Measurements from ENCODE around the gene R3HCC1L. TPM values are rescaled to one million over a fixed set of nuclear protein-coding genes. Genes with fewer than 3 reads are reported as not detected.
A peak's percentile ranks its signal among the peaks of the same experiment; 100 is the strongest.

The R3HCC1L gene
- total RNA-seq, 1 experiment from 2014 or later: 30.6 TPM

- DNase-seq: no peak
- Histone ChIP-seq H3K4me3 (no peak overlapping the region), H3K27me3 (no peaks in the 10 kb centered on the region), H3K27ac (peak overlapping the region; percentile 65), H3K36me3 (no peaks in the 10 kb centered on the region), H3K9me3 (replicated peaks) (no peaks in the 10 kb centered on the region), H3K4me1 (peaks cover 32% of the 10 kb centered on the region)
Measured at GRCh38 chr10:98270073-98270740, 135.8 kb downstream of the R3HCC1L start.

DNA sequence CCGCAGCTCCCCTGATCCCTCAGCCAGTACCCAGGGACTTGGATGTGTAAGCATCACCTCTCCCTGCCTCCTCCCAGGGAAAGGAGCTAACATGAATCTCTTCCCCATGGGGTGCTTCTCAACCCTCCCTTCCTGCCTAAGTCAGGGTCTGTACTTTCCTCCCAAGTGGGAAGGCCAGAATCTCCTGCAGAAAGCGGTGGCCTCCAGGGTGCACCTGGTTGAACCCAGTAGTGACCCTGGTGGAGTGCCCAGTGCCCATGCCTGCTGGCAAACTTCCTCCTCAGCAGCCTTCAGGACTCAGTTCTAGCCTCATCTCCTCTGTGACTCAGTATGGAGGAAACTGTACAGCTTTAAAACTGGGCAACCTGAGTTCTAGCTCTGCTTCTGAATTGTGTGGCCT lies 136.3 kb downstream of the R3HCC1L start:
- Histone ChIP-seq H3K36me3 (no peaks in the 10 kb centered on the region), H3K9me3 (replicated peaks) (no peaks in the 10 kb centered on the region), H3K27ac (no peak overlapping the region), H3K4me1 (peaks cover 27% of the 10 kb centered on the region), H3K27me3 (no peaks in the 10 kb centered on the region), H3K4me3 (no peak overlapping the region)
- no peak for DNase-seq

DNA sequence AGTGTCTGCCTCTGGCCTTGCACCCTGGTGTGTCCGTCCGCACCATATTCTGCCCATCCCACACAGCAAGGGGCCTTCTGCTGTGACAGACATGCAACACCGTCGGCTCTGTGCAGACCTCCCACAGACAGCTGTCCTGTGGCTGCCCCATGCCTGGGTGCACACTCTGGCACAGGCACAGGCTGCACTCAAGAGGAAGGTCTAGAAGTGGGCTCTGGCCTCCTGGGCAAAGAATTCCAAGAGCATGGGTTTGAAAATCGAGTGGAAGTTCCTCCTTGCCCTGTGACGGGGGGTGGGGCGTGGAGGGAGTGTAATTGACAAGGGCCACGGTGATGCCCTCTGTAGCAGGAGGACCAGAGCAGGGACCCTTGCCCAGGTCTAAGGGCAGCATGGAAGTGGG lies 137.8 kb downstream of the R3HCC1L start:
- Histone ChIP-seq H3K36me3 (no peaks in the 10 kb centered on the region), H3K9me3 (replicated peaks) (no peaks in the 10 kb centered on the region), H3K4me3 (no peak overlapping the region), H3K4me1 (peaks cover 16% of the 10 kb centered on the region), H3K27me3 (no peaks in the 10 kb centered on the region), H3K27ac (no peak overlapping the region)
- DNase-seq: no peak

- Histone ChIP-seq H3K27ac (no peak overlapping the region), H3K4me1 (peaks cover 16% of the 10 kb centered on the region), H3K4me3 (no peak overlapping the region), H3K27me3 (no peaks in the 10 kb centered on the region), H3K36me3 (no peaks in the 10 kb centered on the region), H3K9me3 (replicated peaks) (no peaks in the 10 kb centered on the region)
- no peak for DNase-seq
Measured at GRCh38 chr10:98272656-98273055, 138.2 kb downstream of the R3HCC1L start.

DNA sequence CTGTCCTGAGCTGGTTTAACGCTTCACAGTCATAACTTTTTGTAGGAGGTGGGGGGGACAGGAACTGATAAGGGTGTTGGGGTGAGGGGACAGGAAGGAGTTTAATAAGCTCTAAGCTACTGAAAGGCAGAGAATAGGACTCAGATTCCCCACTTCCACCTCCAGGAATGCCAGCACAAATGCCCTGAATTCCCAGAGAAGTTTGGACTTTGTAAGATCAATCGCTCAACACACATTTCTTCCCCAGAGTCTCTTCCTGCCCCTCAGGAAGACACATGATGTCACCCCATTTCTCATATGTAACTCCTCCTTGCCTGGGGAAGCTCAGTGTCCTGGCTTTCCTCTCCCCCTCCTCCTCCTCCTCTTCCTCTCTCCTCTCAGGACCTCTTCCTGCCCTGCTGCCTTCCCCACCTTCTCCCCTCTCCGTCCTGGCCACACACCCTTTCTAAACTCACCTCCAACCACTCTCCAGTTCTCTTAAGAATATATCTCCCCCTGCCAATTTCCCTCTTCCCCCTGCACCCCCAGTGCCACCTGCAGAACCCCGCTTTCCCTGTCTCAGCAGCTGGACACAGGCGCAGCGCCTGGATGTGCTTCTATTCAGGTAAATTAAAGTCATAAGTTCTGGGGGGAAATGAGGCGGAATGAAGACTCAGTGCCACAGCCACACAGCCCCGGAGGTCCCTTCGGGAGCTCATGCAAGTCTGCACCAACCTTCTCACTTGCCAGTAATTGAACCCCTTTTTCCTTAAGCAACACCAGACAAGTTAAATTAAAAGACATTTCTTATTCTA lies 138.8 kb downstream of the R3HCC1L start:
- no peak for DNase-seq
- no peak overlapping the region for H3K4me3 ChIP-seq
- no peaks in the 10 kb centered on the region for H3K9me3 ChIP-seq (replicated peaks)
- no peaks in the 10 kb centered on the region for H3K36me3 ChIP-seq
- H3K4me1 ChIP-seq: peaks cover 16% of the 10 kb centered on the region
- no peak overlapping the region for H3K27ac ChIP-seq
- no peaks in the 10 kb centered on the region for H3K27me3 ChIP-seq

DNA sequence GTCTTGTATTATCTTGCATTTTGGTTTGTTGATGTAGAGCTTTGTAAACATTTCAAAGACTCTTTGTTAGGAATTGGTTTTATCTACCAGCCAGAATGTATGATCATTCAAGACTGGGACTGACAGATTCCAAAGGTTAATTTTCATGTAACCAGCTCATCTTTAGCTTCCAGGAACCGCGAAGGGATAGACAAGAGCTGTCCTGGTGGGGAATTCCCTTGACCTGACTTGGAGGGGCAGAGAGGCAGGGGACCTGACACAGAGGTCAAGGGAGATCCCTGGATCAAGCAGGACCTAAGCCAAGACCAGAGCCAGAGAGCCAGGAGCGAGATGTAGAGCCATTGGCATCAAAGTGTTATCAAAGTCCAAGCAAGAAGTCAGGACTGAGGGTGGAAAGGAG lies 140.1 kb downstream of the R3HCC1L start:
- H3K4me1 ChIP-seq: peaks cover 9% of the 10 kb centered on the region
- no peak for DNase-seq
- H3K36me3 ChIP-seq: no peaks in the 10 kb centered on the region
- H3K27me3 ChIP-seq: no peaks in the 10 kb centered on the region
- no peak overlapping the region for H3K4me3 ChIP-seq
- no peaks in the 10 kb centered on the region for H3K9me3 ChIP-seq (replicated peaks)
- no peak overlapping the region for H3K27ac ChIP-seq

- H3K36me3 ChIP-seq: no peaks in the 10 kb centered on the region
- H3K4me1 ChIP-seq: no peaks in the 10 kb centered on the region
- H3K9me3 ChIP-seq (replicated peaks): no peaks in the 10 kb centered on the region
- no peak for DNase-seq
- H3K27ac ChIP-seq: no peak overlapping the region
- H3K27me3 ChIP-seq: no peaks in the 10 kb centered on the region
- no peak overlapping the region for H3K4me3 ChIP-seq
Measured at GRCh38 chr10:98276311-98276710, 141.9 kb downstream of the R3HCC1L start.

GRCh38 chr10:98285416-98285815 lies 151.0 kb downstream of the R3HCC1L start:
- Histone ChIP-seq H3K4me3 (no peak overlapping the region), H3K9me3 (replicated peaks) (no peaks in the 10 kb centered on the region), H3K36me3 (no peaks in the 10 kb centered on the region), H3K27ac (no peak overlapping the region), H3K4me1 (no peaks in the 10 kb centered on the region; the same call in 1 of the 2 replicates), H3K27me3 (peaks cover 3% of the 10 kb centered on the region; the same call in 1 of the 2 replicates)
- no peak for DNase-seq

DNA sequence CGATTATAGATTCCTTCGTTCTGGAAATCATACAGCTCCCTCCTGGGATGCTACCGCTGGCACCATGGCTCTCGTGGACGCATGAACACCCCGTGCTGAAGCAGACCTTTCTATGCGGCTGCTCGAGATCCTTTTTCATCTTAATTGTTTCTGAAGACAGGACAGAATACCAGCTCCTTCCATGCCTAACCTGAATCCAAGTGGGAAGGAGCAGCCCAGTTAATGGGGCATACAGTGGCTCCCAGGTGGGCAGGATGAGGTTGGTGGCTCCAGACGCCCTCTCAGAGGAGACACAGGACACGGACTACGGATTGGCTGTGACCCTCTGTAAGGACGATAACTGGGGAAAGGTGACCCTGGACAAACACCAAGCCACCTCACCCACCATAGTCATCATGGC lies 152.0 kb downstream of the R3HCC1L start:
- DNase-seq: no peak
- peaks cover 3% of the 10 kb centered on the region; the same call in 1 of the 2 replicates for H3K27me3 ChIP-seq

DNA sequence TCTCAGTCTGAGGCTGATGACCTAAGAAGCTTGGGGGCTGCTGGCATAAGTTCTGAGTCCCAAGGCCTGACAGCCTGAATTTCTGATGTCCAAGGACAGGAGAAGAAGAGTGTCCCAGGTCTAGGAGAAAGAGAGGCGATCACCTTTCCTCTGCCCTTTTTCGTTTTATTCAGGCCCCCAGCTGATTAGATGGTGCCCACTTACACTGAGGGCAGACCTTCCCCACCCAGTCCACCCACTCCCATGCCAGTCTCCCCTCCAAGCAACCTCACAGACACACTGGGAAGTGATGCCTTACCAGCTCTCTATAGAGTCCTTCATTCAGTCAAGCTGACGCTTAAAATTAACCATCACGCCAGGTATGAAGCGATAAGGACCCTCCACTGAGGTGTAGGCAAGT lies 152.9 kb downstream of the R3HCC1L start:
- no peaks in the 10 kb centered on the region for H3K27me3 ChIP-seq
- no peak overlapping the region for H3K27ac ChIP-seq
- DNase-seq: no peak

More for the DNA sequence above, 152.0 kb downstream of the R3HCC1L start:
- Histone ChIP-seq H3K27ac (no peak overlapping the region), H3K4me3 (no peak overlapping the region), H3K4me1 (no peaks in the 10 kb centered on the region; the same call in 1 of the 2 replicates), H3K9me3 (replicated peaks) (no peaks in the 10 kb centered on the region), H3K36me3 (no peaks in the 10 kb centered on the region)

DNA sequence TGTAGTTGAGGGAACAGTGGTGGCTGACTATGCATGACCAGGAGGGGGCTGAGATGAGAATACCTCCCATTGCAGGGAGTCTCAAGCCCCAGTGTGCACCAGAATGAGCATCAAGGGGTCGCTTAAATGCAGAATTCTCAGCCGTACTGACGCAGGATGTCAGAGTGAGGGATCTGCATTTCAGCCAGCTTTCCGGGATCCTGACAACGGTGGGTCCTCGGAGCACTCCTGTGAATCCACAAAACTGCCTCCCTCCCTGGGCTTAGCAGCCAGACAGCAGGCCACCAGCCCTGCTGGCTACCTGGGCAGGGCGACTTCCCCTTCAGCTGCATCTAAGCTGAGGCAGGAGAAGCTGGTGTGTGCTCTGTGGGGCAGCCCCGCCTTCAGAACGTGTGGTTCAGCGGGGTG lies 155.3 kb downstream of the R3HCC1L start:
- no peak overlapping the region for H3K4me3 ChIP-seq
- H3K4me1 ChIP-seq: peaks cover 13% of the 10 kb centered on the region
- H3K36me3 ChIP-seq: no peaks in the 10 kb centered on the region
- no peak overlapping the region for H3K27ac ChIP-seq
- H3K9me3 ChIP-seq (replicated peaks): no peaks in the 10 kb centered on the region
- no peak for DNase-seq
- no peaks in the 10 kb centered on the region for H3K27me3 ChIP-seq

More for the DNA sequence above, 152.9 kb downstream of the R3HCC1L start:
- Histone ChIP-seq H3K4me3 (no peak overlapping the region), H3K4me1 (no peaks in the 10 kb centered on the region; the same call in 1 of the 2 replicates), H3K9me3 (replicated peaks) (no peaks in the 10 kb centered on the region), H3K36me3 (no peaks in the 10 kb centered on the region)

- Histone ChIP-seq H3K36me3 (no peaks in the 10 kb centered on the region), H3K27me3 (no peaks in the 10 kb centered on the region), H3K4me1 (peaks cover 28% of the 10 kb centered on the region), H3K27ac (no peak overlapping the region), H3K4me3 (no peak overlapping the region), H3K9me3 (replicated peaks) (no peaks in the 10 kb centered on the region)
- no peak for DNase-seq
Measured at GRCh38 chr10:98292971-98293370, 158.5 kb downstream of the R3HCC1L start.

- no peak overlapping the region for H3K27ac ChIP-seq
- peaks cover 28% of the 10 kb centered on the region for H3K4me1 ChIP-seq
- no peak overlapping the region for H3K4me3 ChIP-seq
- no peaks in the 10 kb centered on the region for H3K9me3 ChIP-seq (replicated peaks)
- H3K36me3 ChIP-seq: no peaks in the 10 kb centered on the region
- no peaks in the 10 kb centered on the region for H3K27me3 ChIP-seq
- peak; percentile 53 to 70 for DNase-seq
Measured at GRCh38 chr10:98293550-98294269, 159.3 kb downstream of the R3HCC1L start.

DNA sequence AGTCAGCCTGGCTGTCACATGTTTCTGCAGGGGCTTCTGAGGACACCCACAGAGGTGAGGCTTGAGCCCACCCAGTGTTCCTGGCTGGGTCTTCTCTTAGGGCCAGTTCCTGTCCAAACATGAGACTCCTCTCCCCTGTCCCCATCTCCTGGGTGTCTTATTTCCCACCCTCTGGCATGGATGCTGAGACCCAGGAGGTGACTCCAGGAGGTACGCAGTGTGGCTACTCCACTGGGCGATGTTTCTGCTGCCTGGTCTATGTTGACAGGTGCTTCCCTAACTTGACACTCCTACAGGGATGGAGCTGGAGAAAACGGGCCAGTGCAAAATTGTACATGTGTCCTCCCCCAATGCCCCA lies 159.8 kb downstream of the R3HCC1L start:
- no peaks in the 10 kb centered on the region for H3K9me3 ChIP-seq (replicated peaks)
- peaks cover 28% of the 10 kb centered on the region for H3K4me1 ChIP-seq
- H3K36me3 ChIP-seq: no peaks in the 10 kb centered on the region
- no peak overlapping the region for H3K4me3 ChIP-seq
- no peaks in the 10 kb centered on the region for H3K27me3 ChIP-seq
- no peak for DNase-seq
- no peak overlapping the region for H3K27ac ChIP-seq
